Measurements from ENCODE around the gene PTPRR.

The PTPRR gene

DNA sequence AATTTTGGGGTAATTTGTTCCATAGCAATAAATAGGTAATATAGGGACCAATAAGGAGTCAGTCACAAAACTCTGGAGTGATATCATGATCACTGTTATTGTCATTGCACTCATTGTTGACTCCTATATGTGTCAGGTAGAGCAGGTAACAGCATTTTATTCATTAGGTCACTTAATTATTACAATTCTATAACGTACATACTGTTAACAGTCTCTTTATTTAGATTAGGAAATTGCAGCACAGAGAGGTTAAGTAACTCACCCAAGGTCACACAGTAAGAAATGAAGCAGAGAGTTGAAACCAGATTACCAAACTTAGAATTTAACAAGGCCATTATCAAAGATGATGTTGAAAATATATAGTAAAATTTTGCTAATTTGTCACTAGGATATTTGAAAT is 233.6 kb downstream of the PTPRR start:
- no peak for FAIRE-seq

DNA sequence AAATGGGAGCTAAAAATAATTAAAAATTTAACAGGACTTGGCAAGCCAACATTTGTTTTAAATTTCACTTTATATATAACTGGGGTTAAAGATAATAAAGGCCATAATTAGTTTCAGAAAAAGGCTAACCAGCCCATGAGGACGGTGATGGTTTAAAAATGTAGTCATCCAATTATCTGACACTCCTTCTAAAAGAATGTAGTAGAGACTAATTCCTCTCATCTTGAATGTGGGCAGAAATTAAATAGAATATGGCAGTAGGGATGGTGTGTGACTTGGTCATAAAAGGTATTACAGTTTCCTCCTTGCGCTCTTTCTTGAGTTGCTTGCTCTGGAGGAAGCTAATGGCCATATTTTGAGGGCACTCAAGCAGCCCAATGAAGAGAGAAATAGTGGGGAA is 234.2 kb downstream of the PTPRR start:
- FAIRE-seq = no peak

DNA sequence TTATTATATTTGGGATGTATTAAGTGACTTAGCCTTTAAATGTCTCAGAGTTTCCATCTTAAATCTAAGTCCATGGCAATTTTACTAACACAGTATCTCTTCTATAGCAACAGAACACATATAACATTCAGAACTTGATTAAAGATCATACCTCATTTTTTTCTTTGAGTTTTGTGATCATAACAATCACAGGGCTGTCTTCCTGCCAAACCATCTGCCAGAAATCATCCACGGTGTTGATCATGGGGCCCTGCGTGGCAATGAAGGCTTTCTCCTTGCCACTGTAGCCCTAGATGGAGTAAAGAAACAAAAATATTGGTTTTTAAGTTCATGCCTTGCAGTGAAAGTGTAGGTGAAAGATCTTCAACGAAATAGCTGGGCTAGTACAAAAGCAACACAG is 236.6 kb downstream of the PTPRR start:
- FAIRE-seq = no peak

DNA sequence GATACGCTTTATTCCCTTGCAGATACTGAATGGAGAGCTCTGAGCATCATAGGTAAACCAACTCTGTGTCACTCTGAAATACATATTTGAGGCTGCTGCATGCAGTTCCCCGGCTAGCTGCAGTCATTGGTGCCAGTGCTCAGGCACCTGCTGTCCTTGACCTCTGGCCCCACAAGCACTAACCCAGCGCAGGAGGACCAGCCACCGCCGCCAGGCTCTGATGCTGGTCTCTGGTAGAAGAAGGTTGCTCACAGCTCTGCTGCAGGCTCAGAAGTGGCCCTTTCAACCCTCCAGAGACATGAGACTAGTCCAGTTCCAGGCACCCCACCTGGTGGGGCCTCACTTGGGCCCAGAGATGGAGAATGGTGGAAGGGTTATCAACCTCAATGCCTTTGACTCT is 248.8 kb downstream of the PTPRR start:
- no peak for FAIRE-seq

DNA sequence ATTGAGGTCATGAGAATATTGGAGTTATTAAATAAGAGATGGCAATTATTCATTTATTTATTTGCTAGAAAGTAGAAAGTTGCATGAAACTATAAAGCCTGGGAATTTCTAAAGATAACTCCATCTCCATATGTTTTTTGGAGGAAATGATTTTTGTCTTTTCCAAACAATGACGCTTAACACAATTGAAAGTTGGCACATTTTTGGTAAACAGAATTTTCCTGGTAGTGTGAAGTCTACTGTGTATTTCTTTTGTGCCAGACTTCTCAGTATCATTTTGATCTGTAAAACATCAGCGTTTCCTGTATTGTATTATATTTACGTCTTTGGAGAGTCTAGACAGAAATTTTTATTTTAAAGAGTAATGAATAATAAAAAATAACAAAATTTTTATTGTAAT is 249.6 kb downstream of the PTPRR start:
- no peak for FAIRE-seq

DNA sequence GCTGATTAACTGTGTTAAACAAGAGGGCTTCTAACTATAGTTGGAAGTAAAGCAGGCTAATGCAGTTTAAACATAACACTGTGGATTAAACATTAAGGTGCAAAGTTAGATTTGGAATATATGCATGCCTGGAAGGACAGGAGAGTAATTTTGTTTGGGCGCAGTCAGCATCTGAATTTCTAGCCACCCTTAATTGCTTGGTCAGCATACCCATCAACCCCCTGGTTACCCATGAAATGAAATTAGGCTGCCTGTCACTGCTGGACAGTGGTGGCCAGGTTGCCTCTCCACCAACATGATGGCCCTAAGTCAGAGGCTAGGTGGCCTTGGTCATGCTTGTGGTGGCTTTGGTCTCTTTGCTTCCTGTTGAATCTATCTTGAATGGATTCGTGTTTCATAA is 253.3 kb downstream of the PTPRR start:
- no peak for FAIRE-seq

DNA sequence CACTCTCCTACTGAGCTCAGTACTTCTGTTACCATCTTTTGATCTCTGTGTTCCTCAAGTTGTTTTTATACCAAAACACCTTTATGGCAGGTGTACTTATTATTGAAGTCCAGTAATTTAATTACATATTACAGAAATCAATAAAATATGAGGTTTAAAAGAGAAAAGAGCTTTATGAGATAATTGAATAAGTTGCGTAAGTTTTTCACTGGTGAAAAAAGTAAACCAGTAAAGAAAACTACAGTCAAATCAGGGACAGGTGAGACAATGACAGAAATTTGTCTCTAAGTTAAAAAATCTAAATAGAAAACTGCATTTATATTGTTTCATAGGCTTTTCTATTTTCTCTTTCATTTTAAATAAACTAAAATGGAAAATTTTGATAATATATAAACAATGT is 254.2 kb downstream of the PTPRR start:
- FAIRE-seq = no peak

DNA sequence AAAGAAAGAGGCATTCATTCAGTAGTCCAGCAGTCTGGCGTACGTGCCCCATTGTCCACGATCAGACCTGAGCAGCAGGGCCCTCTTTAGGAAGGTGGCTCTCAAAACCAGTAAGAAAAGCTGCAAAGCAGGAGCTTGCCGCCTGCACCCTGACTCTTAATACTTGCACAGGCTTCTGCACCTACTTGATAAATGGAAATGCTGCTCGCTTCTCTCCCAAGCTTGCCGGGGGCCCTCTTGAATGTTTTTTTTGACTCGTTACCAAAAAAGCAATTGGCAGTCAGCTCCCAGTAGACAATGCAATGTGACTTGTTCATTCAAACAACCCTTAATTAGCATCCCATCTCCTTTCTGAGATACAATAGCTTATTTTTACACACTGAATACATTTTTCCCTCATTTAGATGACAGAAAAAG is 256.1 kb downstream of the PTPRR start:
- no peak for FAIRE-seq

DNA sequence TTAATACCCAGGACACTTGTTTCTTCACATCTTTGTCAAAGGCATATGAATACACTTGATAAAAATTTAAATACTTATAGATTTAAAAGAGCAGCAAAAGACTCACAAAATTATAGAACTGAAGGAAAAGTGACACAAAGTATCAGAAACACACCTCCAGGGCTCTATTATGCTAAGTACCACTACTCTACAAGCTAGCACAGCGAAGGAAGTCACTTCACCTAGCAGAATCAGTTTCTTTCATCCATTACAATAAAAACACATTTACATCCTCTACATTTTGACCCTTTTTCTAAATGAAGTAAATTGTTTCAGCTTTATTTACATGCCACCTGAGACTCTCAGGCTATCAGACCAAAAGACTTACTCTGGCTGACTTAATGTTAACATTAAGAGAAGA is 256.7 kb downstream of the PTPRR start:
- FAIRE-seq = no peak

DNA sequence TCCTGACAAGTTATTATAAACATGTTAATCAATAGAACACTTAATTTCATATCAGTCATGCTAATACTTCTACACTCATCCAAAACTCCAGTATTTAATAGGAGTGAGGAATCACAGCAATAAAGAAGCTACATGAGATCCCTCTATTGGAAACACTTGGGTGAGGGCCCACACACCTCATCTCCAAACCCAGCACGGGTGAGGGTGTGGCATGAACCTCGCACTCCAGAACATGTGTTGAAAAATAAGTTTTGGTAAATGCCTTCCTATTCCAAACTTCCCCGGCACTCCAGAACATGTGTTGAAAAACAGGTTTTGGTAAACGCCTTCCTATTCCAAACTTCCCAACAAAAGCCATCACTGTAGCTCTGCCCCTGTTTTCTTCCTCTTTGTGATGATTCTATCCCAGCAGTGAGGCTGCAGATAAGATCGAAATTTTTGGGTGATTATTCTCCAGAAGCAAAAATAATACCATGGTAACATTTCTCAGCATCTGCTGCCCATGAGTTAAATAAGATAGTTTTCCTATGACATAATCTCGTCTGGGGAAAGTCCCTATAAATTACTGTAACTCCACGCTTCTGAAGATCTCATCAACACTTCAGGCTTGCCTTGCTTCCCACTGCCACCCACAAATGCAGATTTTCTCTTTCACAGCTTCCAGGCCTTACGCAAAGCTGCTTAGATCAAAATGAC is 258.9 kb downstream of the PTPRR start:
- FAIRE-seq = no peak

DNA sequence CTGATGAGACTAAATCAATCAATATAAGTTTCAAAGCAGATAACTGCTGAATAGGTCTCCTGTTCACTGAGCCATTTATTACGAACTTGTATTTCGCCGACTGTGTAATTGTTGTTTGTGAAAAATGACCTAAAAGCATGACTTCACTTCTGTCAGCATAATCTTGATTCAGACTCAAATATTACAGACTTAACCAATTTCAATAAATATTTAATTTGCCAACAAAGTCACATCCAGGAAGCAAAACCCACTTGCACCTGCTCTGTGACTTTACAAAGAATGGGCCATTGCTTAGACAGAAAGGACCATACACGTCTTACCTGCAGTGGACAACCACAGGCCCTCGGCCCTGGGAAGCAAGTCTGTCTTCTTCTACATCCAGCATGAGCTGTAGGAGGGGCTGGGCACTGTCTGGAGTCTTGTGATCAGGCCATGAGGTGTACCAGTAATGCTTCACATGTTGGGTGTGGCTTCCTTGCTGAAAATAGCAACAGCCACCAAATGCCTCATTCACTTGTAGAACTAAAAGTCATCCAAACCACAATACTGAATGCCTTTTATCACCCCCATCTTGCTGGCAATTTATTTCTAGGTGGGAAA is 259.8 kb downstream of the PTPRR start:
- FAIRE-seq = no peak

DNA sequence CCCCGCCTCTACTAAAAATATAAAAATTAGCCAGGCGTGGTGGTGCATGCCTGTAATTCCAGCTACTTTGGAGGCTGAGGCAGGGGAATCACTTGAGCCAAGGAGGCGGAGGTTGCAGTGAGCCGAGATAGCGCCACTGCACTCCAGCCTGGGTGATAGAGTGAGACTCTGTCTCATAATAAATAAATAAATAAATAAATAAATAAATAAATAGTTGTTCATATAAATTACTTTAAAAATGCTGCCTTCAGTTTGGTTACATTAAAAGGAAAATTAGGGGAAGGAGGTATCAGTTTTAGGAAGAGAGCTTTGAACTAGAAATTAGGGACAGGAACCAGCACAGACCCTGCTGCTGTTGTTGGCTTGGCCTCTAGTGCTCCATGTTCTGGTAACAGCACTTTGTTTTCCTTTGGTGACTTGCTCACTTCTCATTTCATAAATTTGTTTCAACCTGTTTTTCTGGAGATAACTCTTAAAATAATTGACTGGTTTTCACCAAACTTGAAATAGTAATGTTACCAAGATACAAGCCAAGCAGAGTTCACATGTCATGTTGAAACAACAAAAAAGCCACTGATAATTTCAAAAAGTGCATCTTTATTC is 260.4 kb downstream of the PTPRR start:
- no peak for FAIRE-seq

DNA sequence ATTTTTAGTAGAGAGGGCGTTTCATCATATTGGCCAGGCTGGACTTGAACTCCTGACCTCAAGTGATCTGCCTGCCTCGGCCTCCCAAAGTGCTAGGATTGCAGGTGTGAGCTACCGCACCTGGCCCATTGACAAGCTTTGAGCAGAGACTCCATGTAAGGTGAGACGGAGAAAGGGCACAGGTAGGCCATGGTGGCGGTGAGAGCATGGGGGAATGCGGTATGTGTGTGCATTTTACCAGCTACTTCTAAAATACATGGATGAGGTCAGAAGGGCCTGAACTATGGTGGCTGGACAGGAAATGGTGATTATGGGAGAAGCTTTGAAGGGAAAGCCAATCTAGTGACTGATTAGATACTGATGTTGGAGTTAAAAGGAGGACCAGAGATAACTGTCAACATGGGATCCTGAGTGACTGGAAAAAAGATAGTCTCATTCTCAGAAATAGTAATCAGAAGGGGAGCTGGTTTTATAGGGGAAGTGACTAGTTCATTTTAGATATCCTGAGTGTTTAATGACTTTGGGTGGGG is 261.4 kb downstream of the PTPRR start:
- FAIRE-seq = no peak

DNA sequence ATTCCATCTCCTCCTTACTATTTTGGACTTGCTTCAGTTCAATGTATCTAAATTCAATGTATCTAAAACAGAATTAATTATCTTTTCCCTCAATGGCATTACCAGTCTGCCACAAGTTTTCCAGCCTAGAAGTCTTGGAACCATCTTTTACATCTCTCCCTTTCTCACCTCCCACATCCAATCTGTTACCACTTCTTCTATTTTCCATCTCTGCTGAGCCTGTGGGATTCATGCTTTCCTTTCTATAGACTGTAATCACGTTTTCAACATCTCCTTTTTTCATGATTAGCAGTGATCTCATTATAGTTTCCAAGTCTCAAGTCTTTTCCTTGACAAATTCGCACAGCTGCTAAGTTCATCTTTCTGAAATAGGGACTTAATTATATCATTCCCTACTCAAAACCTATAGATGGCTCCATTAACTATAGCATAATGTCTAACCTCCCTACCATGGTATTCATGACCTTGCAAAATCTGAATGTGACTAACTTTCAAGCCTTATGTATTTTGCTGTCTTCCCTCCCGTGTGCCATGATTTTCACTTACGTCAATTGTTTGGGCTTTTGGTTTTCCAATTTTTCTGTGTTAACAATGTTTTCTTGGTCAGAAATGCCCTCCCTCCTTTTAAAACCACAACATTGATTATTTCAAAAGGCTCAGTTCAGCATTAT is 262.8 kb downstream of the PTPRR start:
- FAIRE-seq = no peak

DNA sequence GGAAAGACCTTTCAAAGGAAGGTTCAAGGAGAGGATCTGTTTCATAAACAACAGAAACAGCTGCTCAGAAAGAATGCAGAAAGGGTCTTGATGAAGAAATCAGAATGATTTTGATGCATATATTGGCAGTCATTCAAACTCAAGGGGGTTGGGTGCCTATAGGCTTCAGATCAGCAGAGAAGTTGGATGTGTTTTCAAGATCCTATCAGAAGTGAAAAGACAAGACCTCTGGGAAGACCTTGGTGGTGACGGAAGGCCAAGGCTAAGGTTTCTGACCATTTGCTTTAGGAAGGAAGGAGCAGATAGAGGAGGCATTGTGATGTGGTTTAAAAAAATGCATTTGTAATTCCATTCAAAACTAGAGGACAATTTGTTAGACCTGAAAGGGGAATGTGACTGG is 268.1 kb downstream of the PTPRR start:
- no peak for FAIRE-seq

DNA sequence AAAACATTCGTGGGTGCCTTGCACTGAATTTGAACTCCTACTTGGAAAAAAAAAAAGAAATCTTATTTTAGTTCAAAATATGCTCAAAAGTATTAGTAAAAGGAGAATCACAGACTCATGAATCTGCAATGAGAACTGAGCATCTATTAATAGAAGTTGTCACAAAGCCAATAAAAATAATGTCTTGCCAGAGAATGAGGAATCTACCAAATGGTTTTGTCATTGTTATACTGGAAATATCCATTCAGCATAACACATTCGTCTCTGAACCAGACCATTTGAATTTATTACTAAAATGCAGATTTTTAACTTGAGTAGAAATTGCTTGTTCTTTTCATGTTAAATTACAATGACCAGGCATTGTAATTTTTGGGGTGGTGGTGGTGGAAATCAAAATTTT is 271.7 kb downstream of the PTPRR start:
- FAIRE-seq = no peak

DNA sequence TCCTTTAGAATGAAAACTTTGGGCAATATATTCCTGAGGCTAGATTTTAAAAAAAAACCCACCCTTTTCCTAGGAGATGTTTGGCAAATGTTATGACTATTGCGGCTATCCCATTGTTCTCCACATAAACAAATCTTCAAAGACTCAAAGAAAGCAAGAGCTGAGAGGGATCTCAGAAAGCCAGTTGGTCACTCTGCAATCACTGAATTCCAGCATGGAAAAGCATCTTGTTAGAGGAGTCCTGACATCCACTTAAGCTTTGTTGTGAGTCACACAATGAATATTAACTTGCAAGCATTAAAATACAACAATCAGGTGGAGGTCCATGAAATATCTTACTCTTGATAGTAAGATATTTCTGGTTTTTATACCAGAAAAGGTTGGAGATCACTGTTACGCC is 272.3 kb downstream of the PTPRR start:
- no peak for FAIRE-seq

DNA sequence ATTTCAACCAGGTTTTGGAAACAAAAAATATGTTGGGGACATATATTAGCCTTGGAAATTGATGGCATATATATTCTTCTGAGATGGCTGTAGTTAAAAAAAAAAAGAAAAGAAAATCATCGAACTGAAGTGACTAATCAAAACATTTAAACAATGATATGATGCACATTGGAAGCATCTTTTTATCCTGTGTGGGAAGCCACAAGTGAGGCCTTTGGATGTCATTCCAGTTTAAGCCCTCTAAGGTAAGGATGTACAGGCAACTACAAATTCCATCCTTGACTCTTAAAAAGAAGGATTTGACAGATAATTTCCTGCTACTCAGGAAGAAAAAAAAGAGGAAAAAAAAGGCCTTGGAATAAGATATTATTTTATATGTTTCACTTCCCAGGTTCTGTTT is 273.7 kb downstream of the PTPRR start:
- no peak for FAIRE-seq

DNA sequence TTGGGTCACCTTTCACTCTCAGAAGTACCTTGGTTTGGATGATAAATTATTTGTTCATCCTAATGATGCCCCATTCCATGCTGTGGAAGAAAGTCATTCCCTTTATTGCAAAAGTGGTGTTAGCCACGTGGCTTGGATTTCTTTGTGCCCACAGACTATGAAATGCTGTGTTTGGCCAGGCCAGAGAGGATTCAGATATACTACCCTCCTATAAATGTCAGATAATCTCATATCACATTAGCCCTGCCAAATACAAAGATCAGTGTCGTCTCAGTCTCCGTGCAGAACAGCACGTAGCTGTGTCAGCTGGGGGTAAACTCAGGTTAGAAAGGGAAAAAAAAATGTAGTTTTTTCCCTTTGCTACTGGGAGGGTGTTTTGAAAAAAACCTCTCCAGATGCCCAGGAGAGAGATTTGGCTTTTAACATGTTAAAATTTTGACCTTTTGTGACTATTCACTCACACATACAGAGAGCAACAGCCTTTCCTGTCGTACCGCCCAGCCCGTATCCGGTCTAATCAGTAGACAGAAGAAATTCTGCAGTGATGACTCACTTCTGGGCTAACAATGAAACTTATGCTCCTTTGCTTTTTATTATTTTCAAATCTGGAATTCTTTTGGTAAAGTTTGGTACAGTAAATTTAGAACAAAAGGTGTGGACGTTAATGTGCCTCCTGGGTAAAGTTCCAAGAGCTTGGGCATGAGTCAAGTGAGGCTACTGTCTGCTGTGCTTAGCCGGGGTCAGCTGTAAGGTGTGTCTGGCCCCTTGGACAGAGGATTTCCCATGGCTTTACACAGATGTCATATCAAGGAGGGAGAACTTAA is 274.8 kb downstream of the PTPRR start:
- FAIRE-seq = no peak

DNA sequence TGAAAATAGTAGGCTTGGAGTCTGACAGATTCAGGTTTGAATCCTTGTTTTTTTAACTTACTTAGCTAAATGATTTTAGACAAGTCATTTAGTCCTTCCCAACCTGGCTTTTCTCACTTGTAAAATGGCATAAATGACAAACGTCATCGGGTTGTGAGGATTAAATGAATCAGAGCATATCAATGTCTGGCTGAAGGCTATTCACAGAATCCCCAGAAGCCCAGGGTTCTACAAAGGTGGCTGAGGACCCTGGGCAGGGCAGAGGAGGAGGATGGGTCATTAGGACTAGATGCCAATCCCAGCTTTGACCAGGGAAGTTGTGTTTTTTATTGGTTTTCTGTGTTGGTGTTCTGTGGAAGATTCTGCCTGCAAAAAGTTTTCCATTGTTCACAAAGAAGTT is 275.7 kb downstream of the PTPRR start:
- no peak for FAIRE-seq

DNA sequence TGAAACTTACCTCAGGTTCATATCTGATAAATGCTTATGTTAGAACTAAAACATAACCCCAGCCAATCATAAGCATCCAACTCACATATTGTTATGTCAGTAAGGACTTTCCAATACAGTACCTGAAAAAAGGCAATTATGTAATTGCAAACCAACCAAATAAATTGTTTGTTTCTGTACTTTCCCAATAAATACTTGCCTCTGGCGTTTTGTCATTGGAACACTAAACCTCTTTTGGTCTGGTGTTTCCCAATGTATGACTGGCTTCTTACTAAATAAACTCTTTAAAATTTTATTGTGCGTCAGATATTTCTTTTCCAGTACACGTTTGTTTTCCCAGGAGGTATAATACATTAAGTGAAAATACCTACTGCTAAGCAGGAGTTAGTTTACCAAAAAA is 276.6 kb downstream of the PTPRR start:
- no peak for FAIRE-seq

DNA sequence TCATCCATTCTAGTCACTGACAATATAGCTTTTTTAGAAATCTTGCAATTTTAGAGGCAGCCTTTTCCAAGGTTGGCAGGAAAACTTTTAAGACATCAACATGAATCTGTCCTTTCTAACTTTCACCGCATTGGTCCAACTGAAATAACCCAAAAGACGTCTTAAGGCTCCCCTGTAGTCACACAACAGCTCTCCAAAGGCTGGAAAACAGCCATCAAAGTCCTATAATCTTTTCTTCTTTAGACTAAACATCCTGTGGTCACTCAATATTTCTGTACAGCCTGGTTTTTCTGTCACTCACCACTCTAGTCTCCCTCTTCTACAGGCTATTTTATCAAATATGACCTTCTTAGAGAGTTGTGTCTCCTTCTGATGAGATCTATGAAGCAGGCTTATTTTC is 278.8 kb downstream of the PTPRR start:
- no peak for FAIRE-seq

DNA sequence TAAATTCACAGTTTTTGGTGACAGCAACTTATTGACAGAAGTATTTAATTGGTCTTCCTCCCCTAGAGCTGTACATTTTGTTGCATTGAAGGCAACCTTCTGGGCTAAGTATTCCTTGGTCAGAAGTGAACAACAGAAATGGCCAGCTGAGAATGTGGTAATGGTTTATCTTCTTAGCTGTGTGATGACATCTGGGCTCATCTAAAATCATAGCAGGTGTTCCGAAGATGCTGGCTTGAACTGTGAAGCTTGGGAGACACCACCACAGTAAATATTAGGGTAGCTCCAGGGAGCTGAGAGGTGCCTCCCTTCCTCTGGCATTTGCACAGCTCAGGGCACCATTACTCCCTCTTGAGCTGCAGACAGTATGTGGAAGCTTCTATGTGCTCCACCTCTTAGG is 279.6 kb downstream of the PTPRR start:
- no peak for FAIRE-seq
